ENCODE measurements around the gene RASGRF1. TPM values are rescaled to one million over a fixed set of nuclear protein-coding genes. Genes with fewer than 3 reads are reported as not detected.

RASGRF1 gene
- total RNA-seq, 4 donors from 2014 or later, result 0.14 to 0.75 (median 0.64) TPM; not detected in 1

DNA sequence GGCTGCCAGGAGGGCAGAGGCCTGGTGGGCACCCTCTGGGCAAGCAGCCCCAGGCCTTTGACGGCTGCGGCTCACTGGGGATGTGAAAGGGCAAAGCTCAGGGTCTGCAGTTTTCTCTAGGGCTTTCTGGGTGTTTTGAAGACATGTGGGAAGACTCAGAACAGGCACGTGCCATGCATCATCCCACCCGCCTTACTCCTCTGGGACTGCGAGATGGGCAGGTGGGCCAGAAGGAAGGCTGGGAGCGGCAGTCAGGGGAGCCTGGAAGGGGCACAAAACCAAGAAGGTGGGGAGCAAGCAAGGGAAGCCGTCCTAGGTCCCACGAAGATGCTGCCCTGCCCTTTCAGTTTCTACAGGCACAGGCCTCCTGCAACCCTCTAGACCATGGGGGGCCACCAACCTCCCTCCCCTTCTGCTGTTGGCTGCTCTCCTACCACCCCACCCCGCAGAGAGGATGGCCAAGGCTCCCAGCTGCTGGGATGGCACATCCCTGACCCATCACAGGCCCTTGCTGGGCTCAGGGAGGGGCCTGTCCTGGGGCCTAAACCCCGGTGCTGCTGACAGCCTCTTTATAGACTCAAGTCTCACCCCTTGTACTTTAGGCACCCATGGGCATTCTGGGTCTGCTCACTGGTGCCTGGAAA is 73.9 kb downstream of the RASGRF1 start:
- no peak for DNase-seq
- H3K27ac ChIP-seq, result no peak overlapping the region
- intact Hi-C loops (cut with DNase I; ENCODE audit: low total_unique reads), result no loop called here

DNA sequence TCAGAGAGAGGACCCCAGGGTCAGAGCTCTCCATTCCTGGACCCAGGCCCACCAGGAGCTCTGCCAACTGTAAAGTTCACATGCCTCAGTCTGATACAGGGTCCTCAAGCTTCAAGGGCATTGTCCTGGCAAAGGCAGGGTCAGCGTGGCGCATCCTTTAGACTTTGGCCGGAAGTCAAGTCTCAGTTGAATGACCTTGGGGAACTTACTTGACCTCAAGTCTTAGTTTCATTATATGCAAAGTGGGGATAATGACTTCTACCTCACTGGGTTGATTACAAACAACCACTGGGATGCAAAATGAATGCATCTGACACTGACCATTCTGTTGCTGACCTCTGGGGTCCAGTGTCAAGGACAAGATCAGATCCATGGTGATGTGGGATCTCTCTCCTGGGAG is 75.2 kb downstream of the RASGRF1 start:
- Histone ChIP-seq H3K9me3 (no peaks in the 10 kb centered on the region), H3K4me3 (no peak overlapping the region), H3K27ac (no peak overlapping the region), H3K27me3 (no peaks in the 10 kb centered on the region), H3K36me3 (no peaks in the 10 kb centered on the region), H3K4me1 (no peaks in the 10 kb centered on the region)
- TF ChIP-seq POLR2A (IDR thresholded peaks at IDR 0.05), result no peak
- TF ChIP-seq, protein P1, sequence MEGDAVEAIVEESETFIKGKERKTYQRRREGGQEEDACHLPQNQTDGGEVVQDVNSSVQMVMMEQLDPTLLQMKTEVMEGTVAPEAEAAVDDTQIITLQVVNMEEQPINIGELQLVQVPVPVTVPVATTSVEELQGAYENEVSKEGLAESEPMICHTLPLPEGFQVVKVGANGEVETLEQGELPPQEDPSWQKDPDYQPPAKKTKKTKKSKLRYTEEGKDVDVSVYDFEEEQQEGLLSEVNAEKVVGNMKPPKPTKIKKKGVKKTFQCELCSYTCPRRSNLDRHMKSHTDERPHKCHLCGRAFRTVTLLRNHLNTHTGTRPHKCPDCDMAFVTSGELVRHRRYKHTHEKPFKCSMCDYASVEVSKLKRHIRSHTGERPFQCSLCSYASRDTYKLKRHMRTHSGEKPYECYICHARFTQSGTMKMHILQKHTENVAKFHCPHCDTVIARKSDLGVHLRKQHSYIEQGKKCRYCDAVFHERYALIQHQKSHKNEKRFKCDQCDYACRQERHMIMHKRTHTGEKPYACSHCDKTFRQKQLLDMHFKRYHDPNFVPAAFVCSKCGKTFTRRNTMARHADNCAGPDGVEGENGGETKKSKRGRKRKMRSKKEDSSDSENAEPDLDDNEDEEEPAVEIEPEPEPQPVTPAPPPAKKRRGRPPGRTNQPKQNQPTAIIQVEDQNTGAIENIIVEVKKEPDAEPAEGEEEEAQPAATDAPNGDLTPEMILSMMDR (IDR thresholded peaks at IDR 0.05), result no peak
- TF ChIP-seq POLR2AphosphoS5 (IDR thresholded peaks at IDR 0.05), result no peak
- TF ChIP-seq EP300 (IDR thresholded peaks at IDR 0.05; ENCODE audit: low read depth), result no peak
- intact Hi-C loops (cut with DNase I; ENCODE audit: low total_unique reads), result no loop called here
- in situ Hi-C loops (cut with MboI; ENCODE audit: low pct_ligation_motif_present in 1 of 4, low pct_unique_long_range_greater_than_20kb in 1 of 4, low sequenced_read_pairs in 3 of 4), result no loop called here
- WGBS, 2 donors (ENCODE audit: low coverage in 1 of 2), result 77% methylated on average over 3 of the region's 3 CpGs; no CpG with 5 or more reads in 1 of the 2 donors
- DNase-seq, result no peak

More for the DNA sequence above, 73.9 kb downstream of the RASGRF1 start:
- 87% methylated on average over 9 of the region's 10 CpGs; no CpG with 5 or more reads in 1 of the 2 donors for WGBS, 2 donors (ENCODE audit: low coverage in 1 of 2)
- Histone ChIP-seq H3K9me3 (no peaks in the 10 kb centered on the region), H3K36me3 (no peaks in the 10 kb centered on the region), H3K27me3 (no peaks in the 10 kb centered on the region), H3K4me3 (no peak overlapping the region), H3K4me1 (no peaks in the 10 kb centered on the region)
- in situ Hi-C loops (cut with MboI; ENCODE audit: low pct_ligation_motif_present in 1 of 4, low pct_unique_long_range_greater_than_20kb in 1 of 4, low sequenced_read_pairs in 3 of 4), result no loop called here
- TF ChIP-seq, protein P1 (IDR thresholded peaks at IDR 0.05), result no peak
- TF ChIP-seq POLR2A (IDR thresholded peaks at IDR 0.05) (no peak), EP300 (IDR thresholded peaks at IDR 0.05; ENCODE audit: low read depth) (no peak), POLR2AphosphoS5 (IDR thresholded peaks at IDR 0.05) (no peak)

DNA sequence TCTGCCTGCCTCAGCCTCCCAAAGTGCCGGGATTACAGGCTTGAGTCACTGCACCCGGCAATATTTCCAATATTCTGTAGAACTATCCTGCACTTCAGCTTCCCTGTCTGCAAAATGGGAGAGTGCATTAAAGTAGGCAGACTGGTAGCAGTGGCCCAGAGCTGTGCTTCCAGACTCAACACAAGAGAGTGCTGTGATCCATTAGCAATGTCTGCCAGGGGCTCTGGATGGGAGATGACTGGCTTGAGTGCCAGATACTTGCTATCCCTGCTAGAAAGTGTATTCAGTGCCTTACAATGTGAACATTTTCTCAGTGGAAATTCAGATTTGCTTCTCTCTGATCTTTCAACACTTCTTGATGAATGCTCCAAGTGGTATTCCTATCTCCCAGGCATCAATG is 80.3 kb downstream of the RASGRF1 start:
- intact Hi-C loops (cut with DNase I; ENCODE audit: low total_unique reads) (no loop called here), in situ Hi-C loops (cut with MboI; ENCODE audit: low pct_ligation_motif_present in 1 of 4, low pct_unique_long_range_greater_than_20kb in 1 of 4, low sequenced_read_pairs in 3 of 4) (no loop called here)
- Histone ChIP-seq H3K27me3 (no peaks in the 10 kb centered on the region), H3K27ac (no peak overlapping the region), H3K4me3 (no peak overlapping the region), H3K36me3 (no peaks in the 10 kb centered on the region), H3K9me3 (no peaks in the 10 kb centered on the region), H3K4me1 (no peaks in the 10 kb centered on the region)
- TF ChIP-seq, protein P1 (IDR thresholded peaks at IDR 0.05), result no peak
- TF ChIP-seq POLR2AphosphoS5 (IDR thresholded peaks at IDR 0.05) (no peak), EP300 (IDR thresholded peaks at IDR 0.05; ENCODE audit: low read depth) (no peak), POLR2A (IDR thresholded peaks at IDR 0.05) (no peak)
- WGBS, 2 donors (ENCODE audit: low coverage in 1 of 2), result 80% methylated on average over 2 of the region's 2 CpGs; no CpG with 5 or more reads in 1 of the 2 donors
- no peak for DNase-seq

DNA sequence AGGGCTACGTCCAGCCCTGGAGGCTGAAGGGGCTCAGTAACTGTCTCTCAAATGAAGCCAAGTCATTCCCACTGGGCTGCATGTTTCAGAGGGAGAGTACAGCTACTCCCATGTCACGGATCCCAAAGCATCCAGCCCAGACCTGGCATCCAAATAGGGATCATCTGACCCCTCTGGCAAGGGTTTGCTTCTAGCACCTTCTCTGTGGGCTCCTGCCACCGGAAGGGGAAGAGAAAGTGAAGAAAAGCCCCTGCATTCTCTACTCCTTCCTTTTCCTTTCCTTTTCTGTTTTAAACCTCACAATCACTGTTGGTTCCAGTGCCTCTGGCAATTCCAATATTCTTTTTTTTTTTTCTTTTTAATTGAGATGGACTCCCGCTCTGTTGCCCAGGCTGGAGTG is 81.2 kb downstream of the RASGRF1 start:
- H3K36me3 ChIP-seq, result no peaks in the 10 kb centered on the region
- H3K4me1 ChIP-seq, result peaks cover 0 to 7% (median 2%) of the 10 kb centered on the region in 4 donors
- H3K27me3 ChIP-seq, result no peaks in the 10 kb centered on the region
- TF ChIP-seq POLR2A (IDR thresholded peaks at IDR 0.05), result no peak
- no peak for TF ChIP-seq EP300 (IDR thresholded peaks at IDR 0.05; ENCODE audit: low read depth)
- TF ChIP-seq, protein P1 (IDR thresholded peaks at IDR 0.05), result no peak
- TF ChIP-seq POLR2AphosphoS5 (IDR thresholded peaks at IDR 0.05), result no peak
- in situ Hi-C loops (cut with MboI; ENCODE audit: low pct_ligation_motif_present in 1 of 4, low pct_unique_long_range_greater_than_20kb in 1 of 4, low sequenced_read_pairs in 3 of 4), result no loop called here
- 67 to 76% methylated on average over 3 to 4 of the region's 4 CpGs for WGBS, 2 donors (ENCODE audit: low coverage in 1 of 2)
- H3K9me3 ChIP-seq, result no peaks in the 10 kb centered on the region
- no peak for DNase-seq
- H3K27ac ChIP-seq, result no peak overlapping the region
- intact Hi-C loops (cut with DNase I; ENCODE audit: low total_unique reads), result no loop called here
- no peak overlapping the region for H3K4me3 ChIP-seq
